ENCODE results near the gene PIK3C2A.

The PIK3C2A gene

GRCh38 chr11:17171343-17171742 is 36.4 kb downstream of the PIK3C2A start:
- in situ Hi-C loops (cut with HindIII; ENCODE audit: low sequenced_read_pairs) = no loop called here
- peak; percentile 22 for DNase-seq (ENCODE audit: low read depth, low spot score)
- no peak overlapping the region for H3K4me3 ChIP-seq (ENCODE audit: low read depth, low read length)
- TF ChIP-seq CTCF (IDR thresholded peaks at IDR 0.05; ENCODE audit: low read depth, low read length) = no peak

DNA sequence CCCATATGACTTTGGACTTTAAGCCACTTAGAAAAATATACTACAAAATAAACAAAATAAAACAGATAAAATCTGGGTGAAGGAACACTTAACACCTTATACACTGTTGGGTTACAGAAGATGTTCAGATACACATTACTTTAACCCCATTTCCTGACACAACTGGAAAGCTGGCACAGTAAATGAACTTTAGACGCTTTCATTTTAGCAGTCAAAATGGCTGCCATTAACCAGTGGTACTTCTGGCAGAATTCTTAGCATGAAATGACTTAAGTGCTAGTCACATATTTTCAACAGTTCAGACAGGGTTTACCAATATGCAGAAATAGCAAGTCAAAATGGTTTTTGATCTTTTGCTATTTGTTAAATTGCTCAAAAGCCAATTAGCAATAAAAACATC is 37.9 kb downstream of the PIK3C2A start:
- in situ Hi-C loops (cut with HindIII; ENCODE audit: low sequenced_read_pairs) = no loop called here
- DNase-seq (ENCODE audit: low read depth, low spot score) = no peak
- no peak overlapping the region for H3K4me3 ChIP-seq (ENCODE audit: low read depth, low read length)
- TF ChIP-seq CTCF (IDR thresholded peaks at IDR 0.05; ENCODE audit: low read depth, low read length) = no peak

- no peak for TF ChIP-seq CTCF (IDR thresholded peaks at IDR 0.05; ENCODE audit: low read depth, low read length)
- DNase-seq (ENCODE audit: low read depth, low spot score) = no peak
- no peak overlapping the region for H3K4me3 ChIP-seq (ENCODE audit: low read depth, low read length)
- in situ Hi-C loops (cut with HindIII; ENCODE audit: low sequenced_read_pairs) = no loop called here
Observed at GRCh38 chr11:17165247-17165890, 42.4 kb downstream of the PIK3C2A start.

GRCh38 chr11:17164361-17165246 is 43.2 kb downstream of the PIK3C2A start:
- H3K4me3 ChIP-seq (ENCODE audit: low read depth, low read length) = no peak overlapping the region
- no peak for DNase-seq (ENCODE audit: low read depth, low spot score)
- in situ Hi-C loops (cut with HindIII; ENCODE audit: low sequenced_read_pairs) = no loop called here
- no peak for TF ChIP-seq CTCF (IDR thresholded peaks at IDR 0.05; ENCODE audit: low read depth, low read length)

- no peak overlapping the region for H3K4me3 ChIP-seq (ENCODE audit: low read depth, low read length)
- in situ Hi-C loops (cut with HindIII; ENCODE audit: low sequenced_read_pairs) = no loop called here
- DNase-seq (ENCODE audit: low read depth, low spot score) = no peak
- TF ChIP-seq CTCF (IDR thresholded peaks at IDR 0.05; ENCODE audit: low read depth, low read length) = no peak
Observed at GRCh38 chr11:17163736-17164135, 44.0 kb downstream of the PIK3C2A start.

GRCh38 chr11:17163291-17163690 is 44.5 kb downstream of the PIK3C2A start:
- no peak overlapping the region for H3K4me3 ChIP-seq (ENCODE audit: low read depth, low read length)
- no peak for TF ChIP-seq CTCF (IDR thresholded peaks at IDR 0.05; ENCODE audit: low read depth, low read length)
- in situ Hi-C loops (cut with HindIII; ENCODE audit: low sequenced_read_pairs) = no loop called here
- no peak for DNase-seq (ENCODE audit: low read depth, low spot score)
